MM.1S (cell line): ENCODE data around the gene TACC2.

Source experiments
- DNase-seq: peaks from one replicate; pipeline ENCODE4 v3.0.0-alpha.2; 2015
- H2AFZ ChIP-seq: fragments of 300-600 bp; sonication (generic); 2 replicates; pipeline ENCODE4 v1.6.0; 2016; ENCODE audit warnings: antibody characterized with exemption, low read length
- H3F3A ChIP-seq: fragments of 300-600 bp; sonication (generic); 2 replicates; pipeline ENCODE4 v1.6.1; 2016; ENCODE audit warnings: mild to moderate bottlenecking, antibody characterized with exemption, low read length, moderate library complexity, mixed read lengths; ENCODE audit not compliant: insufficient read depth
- H3K27ac ChIP-seq: fragments of 300-600 bp; sonication (generic); 2 replicates; pipeline ENCODE4 v1.5.1; 2016; ENCODE audit warnings: mild to moderate bottlenecking, low read length
- H3K27me3 ChIP-seq: fragments of 300-600 bp; sonication (generic); replicated peaks from 2 replicates; pipeline ENCODE4 v1.6.0; 2016; ENCODE audit warnings: low read length; ENCODE audit not compliant: insufficient read depth
- H3K36me3 ChIP-seq: fragments of 300-600 bp; sonication (generic); replicated peaks from 2 replicates; pipeline ENCODE4 v1.6.1; 2016; ENCODE audit warnings: mild to moderate bottlenecking, low read length, mixed read lengths; ENCODE audit not compliant: insufficient read depth
- H3K4me1 ChIP-seq: fragments of 300-600 bp; sonication (generic); 2 replicates; pipeline ENCODE4 v1.6.1; 2016; ENCODE audit warnings: low read length, mixed read lengths
- H3K4me2 ChIP-seq: fragments of 300-600 bp; sonication (generic); 2 replicates; pipeline ENCODE4 v1.6.0; 2016; ENCODE audit warnings: low read depth, low read length
- H3K4me3 ChIP-seq: fragments of 300-600 bp; sonication (generic); 2 replicates; pipeline ENCODE4 v1.5.1; 2016; ENCODE audit warnings: low read length, mixed read lengths
- H3K79me2 ChIP-seq: fragments of 300-600 bp; sonication (generic); 2 replicates; pipeline ENCODE4 v1.6.1; 2016; ENCODE audit warnings: mixed run types, low read length, mixed read lengths
- H3K9ac ChIP-seq: fragments of 300-600 bp; sonication (generic); 2 replicates; pipeline ENCODE4 v1.6.1; 2016; ENCODE audit warnings: low read length, mixed read lengths
- H3K9me2 ChIP-seq: fragments of 300-600 bp; sonication (generic); replicated peaks from 2 replicates; pipeline ENCODE4 v1.6.1; 2016; ENCODE audit warnings: mild to moderate bottlenecking, low read length, mixed read lengths; ENCODE audit not compliant: insufficient read depth
- H3K9me3 ChIP-seq: fragments of 300-600 bp; sonication (generic); replicated peaks from 2 replicates; pipeline ENCODE4 v1.6.1; 2016; ENCODE audit warnings: mild to moderate bottlenecking, low read length, mixed read lengths; ENCODE audit not compliant: insufficient read depth
- H4K20me1 ChIP-seq: fragments of 300-600 bp; sonication (generic); 2 replicates; pipeline ENCODE4 v1.6.1; 2016; ENCODE audit warnings: mild to moderate bottlenecking, low read length, moderate library complexity, mixed read lengths; ENCODE audit not compliant: insufficient read depth
- CTCF ChIP-seq: fragments of 300-600 bp; sonication (generic); IDR thresholded peaks from 2 replicates; pipeline ENCODE4 v1.5.1; 2016; ENCODE audit warnings: antibody characterized with exemption, low read length, mixed read lengths
- EZH2 ChIP-seq: fragments of 300-600 bp; sonication (generic); optimal IDR thresholded peaks from 2 replicates; pipeline ENCODE3; 2017; ENCODE audit warnings: low read depth, mild to moderate bottlenecking, antibody characterized with exemption, low read length, mixed read lengths
- EZH2phosphoT487 ChIP-seq: fragments of 300-600 bp; sonication (generic); IDR thresholded peaks from 2 replicates; pipeline ENCODE4 v1.6.1; 2018; ENCODE audit warnings: antibody characterized with exemption, low read length

TACC2 gene

GRCh38 chr10:122068844-122069243 is 79.9 kb downstream of the TACC2 start:
- no peaks in the 10 kb centered on the region for H3K4me1 ChIP-seq
- no peak for DNase-seq
- no peak overlapping the region for H2AFZ ChIP-seq

GRCh38 chr10:122072491-122072890 is 83.5 kb downstream of the TACC2 start:
- H3K36me3 ChIP-seq, result no peaks in the 10 kb centered on the region
- H3K9me2 ChIP-seq, result no peaks in the 10 kb centered on the region
- H3K79me2 ChIP-seq, result no peaks in the 10 kb centered on the region
- no peaks in the 10 kb centered on the region for H3K4me1 ChIP-seq
- H3K4me3 ChIP-seq, result no peak overlapping the region
- no peak overlapping the region for H2AFZ ChIP-seq
- H3K27me3 ChIP-seq, result no peaks in the 10 kb centered on the region
- no peak for TF ChIP-seq CTCF
- TF ChIP-seq EZH2phosphoT487, result no peak
- TF ChIP-seq EZH2, result no peak
- H4K20me1 ChIP-seq, result no peaks in the 10 kb centered on the region
- no peak overlapping the region for H3K9ac ChIP-seq
- H3K27ac ChIP-seq, result no peak overlapping the region
- no peak overlapping the region for H3K4me2 ChIP-seq
- H3F3A ChIP-seq, result no peaks in the 10 kb centered on the region
- DNase-seq, result no peak
- H3K9me3 ChIP-seq, result no peaks in the 10 kb centered on the region

More at GRCh38 chr10:122068844-122069243, 79.9 kb downstream of the TACC2 start:
- Histone ChIP-seq H3K36me3 (no peaks in the 10 kb centered on the region), H3K27me3 (no peaks in the 10 kb centered on the region), H3K27ac (no peak overlapping the region), H3K9me2 (no peaks in the 10 kb centered on the region), H4K20me1 (no peaks in the 10 kb centered on the region), H3K4me2 (no peak overlapping the region), H3K79me2 (no peaks in the 10 kb centered on the region), H3K4me3 (no peak overlapping the region), H3K9me3 (no peaks in the 10 kb centered on the region), H3K9ac (no peak overlapping the region), H3F3A (no peaks in the 10 kb centered on the region)
- TF ChIP-seq EZH2phosphoT487, result no peak
- TF ChIP-seq EZH2, result no peak
- TF ChIP-seq CTCF, result no peak

- TF ChIP-seq EZH2phosphoT487 (no peak), CTCF (no peak), EZH2 (no peak)
- H3K4me2 ChIP-seq, result no peak overlapping the region
- H4K20me1 ChIP-seq, result no peaks in the 10 kb centered on the region
- no peak for DNase-seq
- no peak overlapping the region for H3K4me3 ChIP-seq
- no peaks in the 10 kb centered on the region for H3K27me3 ChIP-seq
- H3K4me1 ChIP-seq, result no peaks in the 10 kb centered on the region
- H3F3A ChIP-seq, result no peaks in the 10 kb centered on the region
- no peaks in the 10 kb centered on the region for H3K36me3 ChIP-seq
- H3K27ac ChIP-seq, result no peak overlapping the region
- H3K9me2 ChIP-seq, result no peaks in the 10 kb centered on the region
- H3K79me2 ChIP-seq, result no peaks in the 10 kb centered on the region
- no peak overlapping the region for H3K9ac ChIP-seq
- no peaks in the 10 kb centered on the region for H3K9me3 ChIP-seq
- H2AFZ ChIP-seq, result no peak overlapping the region
These were observed 84.5 kb downstream of the TACC2 start for GRCh38 chr10:122073508-122073907.
